H1 (cell line): Measurements from ENCODE around the gene GJD2. TPM values are rescaled to one million over a fixed set of nuclear protein-coding genes. Genes with fewer than 3 reads are reported as not detected.

Experiments
- CTCF ChIA-PET: fragments of 300-600 bp; sonication (Branson Sonifier 250); formaldehyde crosslinking; loops from one replicate; lab custom pipeline; 2021; ENCODE audit not compliant: partially characterized antibody; lab: Charles Lee
- POLR2A ChIA-PET: fragments of 300-600 bp; sonication (Branson Sonifier 250); formaldehyde crosslinking; loops from one replicate; lab custom pipeline; 2021; ENCODE audit warnings: inconsistent platforms; ENCODE audit not compliant: partially characterized antibody; lab: Charles Lee
- DNase-seq, 2 experiments: peaks; one replicate each; pipeline versions ENCODE4 v3.0.0 to v3.0.0-alpha.2; 2010 to 2022; ENCODE audit warnings: low spot score in 2 of 2, low read depth in 1 of 2, mixed read lengths in 1 of 2
- FAIRE-seq: peaks from 2 replicates; lab custom pipeline; 2011; peaks lifted over from hg19 to GRCh38; lab: Jason Lieb, UNC
- H2AFZ ChIP-seq: 2 replicates; pipeline ENCODE4 v1.8.1; 2012; ENCODE audit warnings: low read length, inconsistent platforms
- H2AK5ac ChIP-seq: 2 replicates; pipeline ENCODE4 v1.6.1; 2013; ENCODE audit warnings: low read depth, low read length
- H2BK120ac ChIP-seq: replicated peaks from 2 replicates; pipeline ENCODE3; 2013; ENCODE audit warnings: low read depth, low read length, inconsistent platforms
- H2BK12ac ChIP-seq: 2 replicates; pipeline ENCODE4 v1.6.1; 2013; ENCODE audit warnings: low read depth, low read length
- H2BK15ac ChIP-seq: 2 replicates; pipeline ENCODE4 v1.6.1; 2013; ENCODE audit warnings: low read length
- H2BK20ac ChIP-seq: 2 replicates; pipeline ENCODE4 v1.6.1; 2013; ENCODE audit warnings: low read length
- H2BK5ac ChIP-seq: 2 replicates; pipeline ENCODE4 v1.6.1; 2013; ENCODE audit warnings: low read depth, low read length
- H3K14ac ChIP-seq: 2 replicates; pipeline ENCODE4 v1.6.1; 2013; ENCODE audit warnings: inconsistent platforms; ENCODE audit not compliant: insufficient read length
- H3K18ac ChIP-seq: 2 replicates; pipeline ENCODE4 v1.6.1; 2013; ENCODE audit warnings: low read length; ENCODE audit errors: extremely low read depth
- H3K23ac ChIP-seq: 2 replicates; pipeline ENCODE4 v1.6.1; 2013; ENCODE audit warnings: inconsistent platforms; ENCODE audit not compliant: insufficient read length
- H3K23me2 ChIP-seq: 2 replicates; pipeline ENCODE4 v1.6.1; 2013; ENCODE audit warnings: low read depth, low read length
- H3K27ac ChIP-seq: 2 replicates; pipeline ENCODE4 v1.6.1; 2011; ENCODE audit warnings: low read depth, low read length, inconsistent platforms
- H3K27me3 ChIP-seq, 4 experiments: replicated peaks in 1 of 4; 1 replicate in 1 of 4; 2 replicates in 3 of 4; pipeline versions ENCODE4 v1.6.1 to v1.8.1; 2011 to 2013; ENCODE audit warnings: low read length in 3 of 4, mild to moderate bottlenecking in 3 of 4, inconsistent platforms in 2 of 4, mixed read lengths in 2 of 4, moderate library complexity in 1 of 4; ENCODE audit not compliant: control insufficient read depth in 3 of 4, insufficient read depth in 3 of 4; ENCODE audit errors: extremely low read depth in 1 of 4
- H3K36me3 ChIP-seq, 4 experiments: 2 replicates each; pipeline versions ENCODE4 v1.6.1 to v1.8.1; 2011 to 2013; ENCODE audit warnings: mild to moderate bottlenecking in 4 of 4, low read length in 3 of 4, moderate library complexity in 2 of 4, control low read depth in 1 of 4, inconsistent platforms in 1 of 4; ENCODE audit not compliant: insufficient read depth in 4 of 4, control insufficient read depth in 2 of 4
- H3K4ac ChIP-seq: replicated peaks from 2 replicates; pipeline ENCODE3; 2013; ENCODE audit warnings: low read length, low read depth, mixed read lengths, inconsistent platforms; ENCODE audit not compliant: insufficient read length
- H3K4me1 ChIP-seq, 4 experiments: replicated peaks in 1 of 4; 1 replicate in 1 of 4; 2 replicates in 3 of 4; pipeline versions ENCODE4 v1.6.1 to v1.8.1; 2011 to 2013; ENCODE audit warnings: low read length in 3 of 4, inconsistent platforms in 2 of 4, mixed read lengths in 1 of 4; ENCODE audit not compliant: insufficient read depth in 4 of 4, control insufficient read depth in 3 of 4
- H3K4me2 ChIP-seq, 2 experiments: 2 replicates each; pipeline versions ENCODE4 v1.6.1 to v1.8.1; 2011 to 2013; ENCODE audit warnings: low read depth in 2 of 2, low read length in 2 of 2, control low read depth in 1 of 2, inconsistent platforms in 1 of 2, mild to moderate bottlenecking in 1 of 2; ENCODE audit not compliant: insufficient read depth in 1 of 2
- H3K4me3 ChIP-seq, 4 experiments: fragments of 200-600, 300-600 bp in 1 of 4; sonication (generic), shearing (Covaris generic), sonication (Bioruptor Twin) in 1 of 4; 2 replicates each; pipeline versions ENCODE4 v1.5.1 to v1.8.1; 2011 to 2016; ENCODE audit warnings: low read length in 4 of 4, low read depth in 3 of 4, control low read depth in 2 of 4, inconsistent platforms in 2 of 4, mild to moderate bottlenecking in 2 of 4, mixed read lengths in 1 of 4, moderate library complexity in 1 of 4; ENCODE audit not compliant: insufficient read depth in 2 of 4; ENCODE audit errors: extremely low read depth in 1 of 4
- H3K56ac ChIP-seq: replicated peaks from 2 replicates; pipeline ENCODE3; 2013; ENCODE audit warnings: low read depth, mild to moderate bottlenecking, mixed read lengths, low read length, inconsistent platforms; ENCODE audit not compliant: insufficient read length
- H3K79me1 ChIP-seq: 2 replicates; pipeline ENCODE4 v1.6.1; 2013; ENCODE audit warnings: low read depth, low read length, control low read depth
- H3K79me2 ChIP-seq, 2 experiments: 2 replicates each; pipeline versions ENCODE4 v1.6.1 to v1.8.1; 2012 to 2013; ENCODE audit warnings: low read length in 2 of 2, mild to moderate bottlenecking in 2 of 2, inconsistent platforms in 1 of 2; ENCODE audit not compliant: insufficient read depth in 2 of 2, control insufficient read depth in 1 of 2
- H3K9ac ChIP-seq, 4 experiments: replicated peaks in 1 of 4; 1 replicate in 1 of 4; 2 replicates in 3 of 4; pipeline versions ENCODE4 v1.6.1 to v1.8.1; 2011 to 2013; ENCODE audit warnings: low read depth in 3 of 4, low read length in 3 of 4, control low read depth in 2 of 4, mild to moderate bottlenecking in 2 of 4, moderate library complexity in 2 of 4, inconsistent platforms in 1 of 4; ENCODE audit errors: extremely low read depth in 1 of 4
- H3K9me3 ChIP-seq, 2 experiments: 2 replicates each; pipeline versions ENCODE4 v1.6.1 to v1.8.1; 2012 to 2013; ENCODE audit warnings: mild to moderate bottlenecking in 2 of 2, moderate library complexity in 2 of 2, control low read depth in 1 of 2, inconsistent platforms in 1 of 2, low read depth in 1 of 2, low read length in 1 of 2, mixed read lengths in 1 of 2; ENCODE audit not compliant: insufficient read depth in 2 of 2
- H4K20me1 ChIP-seq, 2 experiments: replicated peaks in 1 of 2; 2 replicates each; pipeline versions ENCODE3 to v1.8.1; 2011 to 2013; ENCODE audit warnings: inconsistent platforms in 2 of 2, low read length in 2 of 2, mild to moderate bottlenecking in 1 of 2; ENCODE audit not compliant: insufficient read depth in 2 of 2, control insufficient read depth in 1 of 2
- H4K5ac ChIP-seq: 2 replicates; pipeline ENCODE4 v1.6.1; 2013; ENCODE audit warnings: low read length, low read depth, mixed read lengths, inconsistent platforms; ENCODE audit not compliant: insufficient read length
- H4K8ac ChIP-seq: 2 replicates; pipeline ENCODE4 v1.8.0; 2013; ENCODE audit warnings: mild to moderate bottlenecking, moderate library complexity, low read length, inconsistent platforms; ENCODE audit not compliant: insufficient read depth; ENCODE audit errors: extremely low read depth
- H4K91ac ChIP-seq: replicated peaks from 2 replicates; pipeline ENCODE3; 2013; ENCODE audit warnings: low read length, mixed read lengths, inconsistent platforms; ENCODE audit not compliant: insufficient read length
- BCL11A ChIP-seq, 2 experiments: IDR thresholded peaks; one replicate each; pipeline ENCODE4 v1.6.1; 2011; ENCODE audit warnings: low read depth in 2 of 2, low read length in 2 of 2, mild to moderate bottlenecking in 2 of 2
- BRCA1 ChIP-seq: IDR thresholded peaks from 2 replicates; pipeline ENCODE4 v1.6.1; 2012; ENCODE audit warnings: low read depth, low read length, improper control_type of control experiment
- CREB1 ChIP-seq: IDR thresholded peaks from 2 replicates; pipeline ENCODE4 v1.6.1; 2012; ENCODE audit warnings: inconsistent platforms
- EZH2 ChIP-seq: fragments of 200-600 bp; sonication (generic); IDR thresholded peaks from 2 replicates; pipeline ENCODE4 v1.7.1; 2012; ENCODE audit warnings: low read depth, mild to moderate bottlenecking, moderate library complexity, low read length, inconsistent platforms; ENCODE audit not compliant: severe bottlenecking
- FOSL1 ChIP-seq: IDR thresholded peaks from 2 replicates; pipeline ENCODE4 v1.6.1; 2011; ENCODE audit warnings: mild to moderate bottlenecking, low read depth, low read length, moderate library complexity; ENCODE audit not compliant: insufficient read depth
- GABPA ChIP-seq: IDR thresholded peaks from 2 replicates; pipeline ENCODE4 v1.6.1; 2011; ENCODE audit warnings: mild to moderate bottlenecking, low read length, moderate library complexity, borderline replicate concordance; ENCODE audit not compliant: insufficient read depth
- GTF2F1 ChIP-seq: IDR thresholded peaks from 2 replicates; pipeline ENCODE4 v1.6.1; 2012; ENCODE audit warnings: low read depth, low read length, improper control_type of control experiment, borderline replicate concordance
- HDAC2 ChIP-seq, 2 experiments: fragments of 300-600 bp in 1 of 2; sonication (generic) in 1 of 2; IDR thresholded peaks; 2 replicates each; pipeline ENCODE4 v1.6.1; 2011 to 2012; ENCODE audit warnings: low read depth in 2 of 2, low read length in 2 of 2, mild to moderate bottlenecking in 2 of 2, moderate library complexity in 2 of 2, borderline replicate concordance in 1 of 2, inconsistent platforms in 1 of 2
- KDM1A ChIP-seq: fragments of 200-600, 300-600 bp; sonication (generic); IDR thresholded peaks from 2 replicates; pipeline ENCODE4 v1.7.1; 2016; ENCODE audit warnings: mild to moderate bottlenecking, low read length, borderline replicate concordance
- KDM4A ChIP-seq: IDR thresholded peaks from one replicate; pipeline ENCODE4 v1.7.1; 2012; ENCODE audit warnings: low read depth, mild to moderate bottlenecking, moderate library complexity, low read length, inconsistent platforms; ENCODE audit not compliant: severe bottlenecking
- NANOG ChIP-seq: IDR thresholded peaks from 2 replicates; pipeline ENCODE4 v1.6.1; 2011; ENCODE audit warnings: low read length, low read depth, mild to moderate bottlenecking, inconsistent platforms; ENCODE audit not compliant: insufficient read depth, poor library complexity, severe bottlenecking
- POU5F1 ChIP-seq: IDR thresholded peaks from 2 replicates; pipeline ENCODE4 v1.6.1; 2011; ENCODE audit warnings: low read depth, mild to moderate bottlenecking, low read length, moderate library complexity
- RFX5 ChIP-seq: IDR thresholded peaks from 2 replicates; pipeline ENCODE4 v1.6.1; 2011; ENCODE audit warnings: low read depth, low read length, improper control_type of control experiment, borderline replicate concordance
- SRF ChIP-seq: IDR thresholded peaks from 2 replicates; pipeline ENCODE4 v1.6.1; 2011; ENCODE audit warnings: mild to moderate bottlenecking, low read depth, low read length, moderate library complexity
- ZNF274 ChIP-seq: IDR thresholded peaks from 2 replicates; pipeline ENCODE4 v1.7.0; 2012; ENCODE audit warnings: low read length, borderline replicate concordance; ENCODE audit errors: extremely low read depth
- WGBS, 2 experiments: shearing (Covaris generic) in 1 of 2; methylation state at CpG; one replicate each; pipeline versions ENCODE4 v1.1.6 to v1.1.7; 2013 to 2015; ENCODE audit warnings: low lambda C conversion rate in 2 of 2, mixed read lengths in 2 of 2, inconsistent platforms in 1 of 2, low coverage in 1 of 2, missing lambda C conversion rate in 1 of 2; ENCODE audit not compliant: insufficient replicate concordance in 2 of 2, insufficient coverage in 1 of 2, insufficient read length in 1 of 2; ENCODE audit errors: extremely low coverage in 1 of 2, missing lambda C conversion rate in 1 of 2; 5-methylcytosine and 5-hydroxymethylcytosine counted together
- polyA plus RNA-seq, 7 experiments: library from polyadenylated mRNA; depleted of rRNA in 3 of 7; stranded (reverse) in 5 of 7; unstranded in 2 of 7; fragments of >200 nt in 5 of 7; fragments of 200-250 nt in 2 of 7; gene quantifications; 1 replicate in 5 of 7; 2 replicates in 1 of 7; 4 replicates in 1 of 7; pipeline versions ENCODE4 v1.2.1 to v1.2.3, GENCODE V29; 2011 to 2013; ENCODE audit warnings: missing spikeins in 2 of 7, mixed read lengths in 2 of 7
- total RNA-seq: library from RNA; stranded (reverse); fragmentation: NEBNext Ultra II Directional; extraction: Animal tissue kit (Norgen Biotek cat#: 25700); gene quantifications from 2 replicates; pipeline ENCODE4 v1.2.1, GENCODE V29; 2021

The GJD2 gene
- total and polyA plus RNA-seq, 2 of the 8 experiments (the other 6 are each of a cell fraction or from before 2014, with no cell fraction given) = 0.39 to 0.54 TPM

GRCh38 chr15:34733621-34734020 is 21.2 kb downstream of the GJD2 start:
- Histone ChIP-seq H3K4ac (no peak overlapping the region), H3K14ac (no peak overlapping the region), H3K9ac (no peak overlapping the region), H4K91ac (no peak overlapping the region), H3K9me3 (no peaks in the 10 kb centered on the region), H2BK20ac (no peak overlapping the region), H4K20me1 (no peaks in the 10 kb centered on the region), H2BK12ac (no peak overlapping the region), H3K4me1 (no peaks in the 10 kb centered on the region), H2AK5ac (no peak overlapping the region), H3K23ac (no peak overlapping the region), H2BK15ac (no peak overlapping the region), H3K23me2 (no peaks in the 10 kb centered on the region), H4K8ac (no peak overlapping the region), H3K18ac (no peak overlapping the region), H3K56ac (no peak overlapping the region), H3K27ac (no peak overlapping the region), H3K79me2 (no peaks in the 10 kb centered on the region), H3K27me3 (no peaks in the 10 kb centered on the region; a peak in 1 of 7 replicates), H3K4me3 (no peak overlapping the region), H2BK120ac (no peak overlapping the region), H4K5ac (no peak overlapping the region), H3K4me2 (no peak overlapping the region), H3K79me1 (no peaks in the 10 kb centered on the region), H3K36me3 (no peaks in the 10 kb centered on the region), H2AFZ (no peak overlapping the region), H2BK5ac (no peak overlapping the region)
- ChIA-PET POLR2A (no interaction called here), CTCF (interaction anchor here (1.0 kb wide), 1 partner anchor 25 kb away, joined by 3 read pairs; no protein-coding TSS in a partner anchor)
- FAIRE-seq = no peak
- WGBS, 2 experiments = 96 to 100% methylated on average over 1 to 2 of the region's 2 CpGs
- no peak for DNase-seq
- TF ChIP-seq SRF (no peak), GABPA (no peak), KDM1A (no peak), HDAC2 (IDR thresholded peaks at IDR 0.05; ENCODE audit: borderline replicate concordance in 1 of 2, low read depth in 2 of 2, low read length in 2 of 2) (no peak), BCL11A (IDR thresholded peaks at IDR 0.05; ENCODE audit: low read depth in 2 of 2, low read length in 2 of 2) (no peak), POU5F1 (no peak), ZNF274 (no peak), BRCA1 (no peak), EZH2 (no peak), CREB1 (no peak), GTF2F1 (no peak), KDM4A (no peak), RFX5 (no peak), NANOG (no peak), FOSL1 (no peak)
